ENCODE measurements around the gene ZNF292.
"Not testable (repeated sequence)": the region's sequence is repeated elsewhere in the genome, so short reads cannot be mapped to it uniquely, and the experiment has no call there.

Gene ZNF292

GRCh38 chr6:87154993-87155841 is at the start of gene ZNF292:
TSS of gene ZNF292 (plus strand) at chr6:87155565. CDS start at chr6:87155592, 27 bp downstream.
- peak; percentile 93 for DNase-seq

- DNase-seq: no peak
Measured at GRCh38 chr6:87105823-87106222, 49.5 kb upstream of the ZNF292 start.

GRCh38 chr6:87110636-87111035 is 44.7 kb upstream of the ZNF292 start:
- no peak for DNase-seq

GRCh38 chr6:87115402-87116135 is 39.8 kb upstream of the ZNF292 start:
- DNase-seq: no peak

GRCh38 chr6:87116922-87117321 is 38.4 kb upstream of the ZNF292 start:
- DNase-seq: no peak

GRCh38 chr6:87118054-87118453 is 37.3 kb upstream of the ZNF292 start:
- no peak for DNase-seq

- no peak for DNase-seq
Measured at GRCh38 chr6:87122477-87122876, 32.9 kb upstream of the ZNF292 start.

- DNase-seq: no peak
Measured at GRCh38 chr6:87124074-87124473, 31.3 kb upstream of the ZNF292 start.

GRCh38 chr6:87126501-87126900 is 28.9 kb upstream of the ZNF292 start:
- DNase-seq: no peak

GRCh38 chr6:87127737-87128136 is 27.6 kb upstream of the ZNF292 start:
- no peak for DNase-seq

- no peak for DNase-seq
Measured at GRCh38 chr6:87136963-87137362, 18.4 kb upstream of the ZNF292 start.

GRCh38 chr6:87139236-87139635 is 16.1 kb upstream of the ZNF292 start:
- DNase-seq: peak; percentile 60

- DNase-seq: not testable (repeated sequence)
Measured at GRCh38 chr6:87139927-87140326, 15.4 kb upstream of the ZNF292 start.

- DNase-seq: no peak
Measured at GRCh38 chr6:87146363-87146762, 9.0 kb upstream of the ZNF292 start.

GRCh38 chr6:87150406-87150805 is 5.0 kb upstream of the ZNF292 start:
- DNase-seq: no peak

GRCh38 chr6:87151471-87151780 is 3.9 kb upstream of the ZNF292 start:
- DNase-seq: no peak

- DNase-seq: peak; percentile 40
Measured at GRCh38 chr6:87151781-87152525, 3.4 kb upstream of the ZNF292 start.

- DNase-seq: no peak
Measured at GRCh38 chr6:87152526-87152955, 2.8 kb upstream of the ZNF292 start.

GRCh38 chr6:87154641-87154992 is 748 bp upstream of the ZNF292 start:
- no peak for DNase-seq

GRCh38 chr6:87155842-87156815 is 764 bp downstream of the ZNF292 start:
- DNase-seq: peak; percentile 38

- DNase-seq: not testable (repeated sequence)
Measured at GRCh38 chr6:87157596-87157995, 2.2 kb downstream of the ZNF292 start.

- no peak for DNase-seq
Measured at GRCh38 chr6:87161299-87161698, 5.9 kb downstream of the ZNF292 start.
